Activated CD8-positive, alpha-beta T cell treated with anti-CD3 and anti-CD28 coated beads, Interleukin-2, amount 10 ng/mL, durations not matched to agents 7 days and 5 days (primary cell): ENCODE data around the gene AFF4. TPM values are rescaled to one million over a fixed set of nuclear protein-coding genes. Genes with fewer than 3 reads are reported as not detected.
"Not testable (repeated sequence)": the region's sequence is repeated elsewhere in the genome, so short reads cannot be mapped to it uniquely, and the experiment has no call there.

Experiments used
- ATAC-seq: fragments of 150-1000 bp; cut with Tn5 transposase; one replicate; pipeline ENCODE4 v1.10.0; 2021; ENCODE audit warnings: moderate library complexity
- CTCF ChIA-PET: fragments of 350-600 bp; sonication (Branson Sonifier 250); formaldehyde crosslinking; loops from one replicate; lab custom pipeline; 2021; ENCODE audit warnings: antibody characterized with exemption; lab: Charles Lee
- POLR2A ChIA-PET: fragments of 350-600 bp; sonication (Branson Sonifier 250); formaldehyde crosslinking; loops from one replicate; lab custom pipeline; 2021; ENCODE audit warnings: antibody characterized with exemption; lab: Charles Lee
- DNase-seq: peaks from one replicate; pipeline ENCODE4 v3.0.0-alpha.2; 2020
- H3K27ac Mint-ChIP-seq: one replicate; pipeline ENCODE4 v1.8.0; 2021; ENCODE audit warnings: mild to moderate bottlenecking, mixed read lengths
- H3K27me3 Mint-ChIP-seq: one replicate; pipeline ENCODE4 v1.8.0; 2021; ENCODE audit warnings: low read depth, mixed read lengths
- H3K36me3 Mint-ChIP-seq: one replicate; pipeline ENCODE4 v1.8.0; 2021; ENCODE audit warnings: low read depth, mixed read lengths
- H3K4me1 Mint-ChIP-seq: one replicate; pipeline ENCODE4 v1.8.0; 2021; ENCODE audit warnings: low read depth, mixed read lengths
- H3K4me3 Mint-ChIP-seq: one replicate; pipeline ENCODE4 v1.8.0; 2021; ENCODE audit warnings: mild to moderate bottlenecking, mixed read lengths
- H3K9me3 Mint-ChIP-seq: one replicate; pipeline ENCODE4 v1.8.0; 2022; ENCODE audit warnings: mixed read lengths; ENCODE audit not compliant: insufficient read depth
- total RNA-seq, 2 experiments: library from RNA; stranded (reverse); gene quantifications; one replicate each; pipeline ENCODE4 v1.2.3, GENCODE V29; 2021

The AFF4 gene
- total RNA-seq, 2 experiments from 2014 or later = 27.2 to 30.3 TPM

GRCh38 chr5:132952829-132953228 is 10.6 kb downstream of the AFF4 start:
- DNase-seq (no peak), ATAC-seq (no peak)
- POLR2A ChIA-PET = no interaction called here
- CTCF ChIA-PET = interaction anchor here (1.4 kb wide), 1 partner anchor 70 kb away, joined by 3 read pairs; no protein-coding TSS in a partner anchor
- Mint-ChIP-seq H3K36me3 (peaks cover 33% of the 10 kb centered on the region), H3K9me3 (no peaks in the 10 kb centered on the region), H3K27me3 (no peaks in the 10 kb centered on the region), H3K4me1 (peaks cover 16% of the 10 kb centered on the region), H3K4me3 (no peak overlapping the region), H3K27ac (no peak overlapping the region)

GRCh38 chr5:132951897-132952296 is 11.5 kb downstream of the AFF4 start:
- Mint-ChIP-seq H3K27me3 (no peaks in the 10 kb centered on the region), H3K4me1 (peaks cover 16% of the 10 kb centered on the region), H3K4me3 (no peak overlapping the region), H3K9me3 (no peaks in the 10 kb centered on the region), H3K27ac (no peak overlapping the region), H3K36me3 (peaks cover 32% of the 10 kb centered on the region)
- POLR2A ChIA-PET = interaction anchor here (1.1 kb wide), 1 partner anchor 11 kb away, joined by 3 read pairs; no protein-coding TSS in a partner anchor
- CTCF ChIA-PET = no interaction called here
- ATAC-seq (no peak), DNase-seq (no peak)

- ChIA-PET CTCF (no interaction called here), POLR2A (no interaction called here)
- Mint-ChIP-seq H3K9me3 (no peaks in the 10 kb centered on the region), H3K27ac (peak overlapping the region; percentile 26), H3K4me1 (peaks cover 22% of the 10 kb centered on the region), H3K36me3 (peaks cover 31% of the 10 kb centered on the region), H3K4me3 (no peak overlapping the region), H3K27me3 (no peaks in the 10 kb centered on the region)
- ATAC-seq = no peak
- DNase-seq = no peak
Measured at GRCh38 chr5:132949136-132949535, 14.3 kb downstream of the AFF4 start.

GRCh38 chr5:132947671-132948070 is 15.8 kb downstream of the AFF4 start:
- DNase-seq = no peak
- POLR2A ChIA-PET = no interaction called here
- Mint-ChIP-seq H3K36me3 (peaks cover 32% of the 10 kb centered on the region), H3K4me3 (no peak overlapping the region), H3K4me1 (peaks cover 19% of the 10 kb centered on the region), H3K27me3 (no peaks in the 10 kb centered on the region), H3K9me3 (no peaks in the 10 kb centered on the region), H3K27ac (no peak overlapping the region)
- ATAC-seq = no peak
- CTCF ChIA-PET = no interaction called here

GRCh38 chr5:132945315-132945714 is 18.1 kb downstream of the AFF4 start:
- ATAC-seq, CTCF ChIA-PET, H3K27ac Mint-ChIP-seq, H3K4me3 Mint-ChIP-seq, DNase-seq, H3K27me3 Mint-ChIP-seq, H3K9me3 Mint-ChIP-seq, POLR2A ChIA-PET: not testable (repeated sequence)
- Mint-ChIP-seq H3K36me3 (peaks cover 17% of the 10 kb centered on the region), H3K4me1 (peaks cover 17% of the 10 kb centered on the region)

GRCh38 chr5:132943362-132944022 is 19.9 kb downstream of the AFF4 start:
- Mint-ChIP-seq H3K27me3 (no peaks in the 10 kb centered on the region), H3K4me1 (peaks cover 16% of the 10 kb centered on the region), H3K27ac (no peak overlapping the region), H3K36me3 (peaks cover 15% of the 10 kb centered on the region), H3K4me3 (no peak overlapping the region), H3K9me3 (no peaks in the 10 kb centered on the region)
- POLR2A ChIA-PET = no interaction called here
- DNase-seq = no peak
- CTCF ChIA-PET = no interaction called here
- ATAC-seq = no peak

- ChIA-PET CTCF (no interaction called here), POLR2A (no interaction called here)
- peaks cover 17% of the 10 kb centered on the region for H3K36me3 Mint-ChIP-seq
- H3K27ac Mint-ChIP-seq = no peak overlapping the region
- H3K4me3 Mint-ChIP-seq = no peak overlapping the region
- H3K4me1 Mint-ChIP-seq = peaks cover 16% of the 10 kb centered on the region
- no peak for ATAC-seq
- H3K9me3 Mint-ChIP-seq = no peaks in the 10 kb centered on the region
- no peaks in the 10 kb centered on the region for H3K27me3 Mint-ChIP-seq
- DNase-seq = no peak
Measured at GRCh38 chr5:132941331-132941730, 22.1 kb downstream of the AFF4 start.

GRCh38 chr5:132928062-132928407 is 35.4 kb downstream of the AFF4 start:
- Mint-ChIP-seq H3K4me3 (no peak overlapping the region), H3K4me1 (no peaks in the 10 kb centered on the region), H3K36me3 (peaks cover 56% of the 10 kb centered on the region), H3K27me3 (no peaks in the 10 kb centered on the region), H3K27ac (no peak overlapping the region), H3K9me3 (no peaks in the 10 kb centered on the region)
- ChIA-PET POLR2A (no interaction called here), CTCF (interaction anchor here (1.7 kb wide), 1 partner anchor 9 kb away, joined by 3 read pairs; no protein-coding TSS in a partner anchor)
- ATAC-seq = no peak
- DNase-seq = no peak

GRCh38 chr5:132927355-132928061 is 35.9 kb downstream of the AFF4 start:
- Mint-ChIP-seq H3K27me3 (no peaks in the 10 kb centered on the region), H3K36me3 (peaks cover 51% of the 10 kb centered on the region), H3K27ac (no peak overlapping the region), H3K4me3 (no peak overlapping the region), H3K9me3 (no peaks in the 10 kb centered on the region), H3K4me1 (no peaks in the 10 kb centered on the region)
- CTCF ChIA-PET = interaction anchor here (1.7 kb wide), 1 partner anchor 9 kb away, joined by 3 read pairs; no protein-coding TSS in a partner anchor
- POLR2A ChIA-PET = no interaction called here
- ATAC-seq (no peak), DNase-seq (no peak)

GRCh38 chr5:132926437-132926836 is 37.0 kb downstream of the AFF4 start:
- Mint-ChIP-seq H3K4me1 (no peaks in the 10 kb centered on the region), H3K36me3 (peaks cover 50% of the 10 kb centered on the region)
- CTCF ChIA-PET = no interaction called here

GRCh38 chr5:132916086-132916485 is 47.3 kb downstream of the AFF4 start:
- ChIA-PET POLR2A (no interaction called here), CTCF (no interaction called here)
- no peaks in the 10 kb centered on the region for H3K27me3 Mint-ChIP-seq
- no peak overlapping the region for H3K4me3 Mint-ChIP-seq
- H3K9me3 Mint-ChIP-seq = no peaks in the 10 kb centered on the region
- peaks cover 3% of the 10 kb centered on the region for H3K4me1 Mint-ChIP-seq
- H3K36me3 Mint-ChIP-seq = peaks cover 23% of the 10 kb centered on the region
- ATAC-seq = no peak
- H3K27ac Mint-ChIP-seq = no peak overlapping the region
- DNase-seq = no peak

More at GRCh38 chr5:132926437-132926836, 37.0 kb downstream of the AFF4 start:
- POLR2A ChIA-PET = no interaction called here
- Mint-ChIP-seq H3K4me3 (no peak overlapping the region), H3K9me3 (no peaks in the 10 kb centered on the region), H3K27ac (no peak overlapping the region), H3K27me3 (no peaks in the 10 kb centered on the region)
- ATAC-seq (no peak), DNase-seq (no peak)

- no peak overlapping the region for H3K27ac Mint-ChIP-seq
Measured at GRCh38 chr5:132915681-132916080, 47.8 kb downstream of the AFF4 start.

More at GRCh38 chr5:132915681-132916080, 47.8 kb downstream of the AFF4 start:
- POLR2A ChIA-PET = no interaction called here
- Mint-ChIP-seq H3K4me3 (no peak overlapping the region), H3K4me1 (peaks cover 3% of the 10 kb centered on the region), H3K27me3 (no peaks in the 10 kb centered on the region), H3K36me3 (peaks cover 21% of the 10 kb centered on the region), H3K9me3 (no peaks in the 10 kb centered on the region)
- no peak for ATAC-seq
- no peak for DNase-seq
- CTCF ChIA-PET = no interaction called here
